K562 (cell line): Measurements from ENCODE around the gene KANK4. TPM values are rescaled to one million over a fixed set of nuclear protein-coding genes. Genes with fewer than 3 reads are reported as not detected.

Source experiments
- ATAC-seq: fragments of 200-7000 bp; cut with Tn5 transposase; 3 replicates; pipeline ENCODE4 v1.9.1; 2020; ENCODE audit warnings: moderate library complexity
- BruUV-seq: library from RNA; stranded (reverse); fragments of 400-500 nt; replicated peaks from 2 replicates; lab custom pipeline; 2021; lab: Mats Ljungman, UMichigan
- CTCF ChIA-PET: fragments of 300-600 bp; formaldehyde crosslinking; extraction: SDS; loops from one replicate; lab custom pipeline; 2021; ENCODE audit warnings: low intra/inter-chr PET ratio; lab: Yijun Ruan, JAX
- POLR2A ChIA-PET: fragments of 300-600, 350-650 bp; sonication (Branson Sonifier 250); formaldehyde crosslinking; extraction: SDS; loops from one replicate; lab custom pipeline; 2021; ENCODE audit warnings: antibody characterized with exemption, inconsistent platforms; lab: Yijun Ruan, JAX
- DNase-seq, 4 experiments: peaks; one replicate each; pipeline versions ENCODE4 v3.0.0 to v3.0.0-alpha.2; 2011 to 2018; ENCODE audit warnings: low spot score in 3 of 4, mixed read lengths in 3 of 4; ENCODE audit errors: extremely low read depth in 1 of 4
- FAIRE-seq: peaks from 2 replicates; lab custom pipeline; 2011; peaks lifted over from hg19 to GRCh38; lab: Jason Lieb, UNC
- H2AFZ ChIP-seq: 2 replicates; pipeline ENCODE4 v1.6.0; 2011; ENCODE audit warnings: low read depth, low read length, control low read depth, inconsistent platforms
- H3K27ac ChIP-seq: fragments of 200-600 bp; 3 replicates; pipeline ENCODE4 v1.8.0; 2011; ENCODE audit warnings: low read depth, mild to moderate bottlenecking, control low read depth, inconsistent platforms, low read length, moderate library complexity, mixed read lengths; ENCODE audit errors: extremely low read depth
- H3K27me3 ChIP-seq, 2 experiments: fragments of 300-600 bp in 1 of 2; 2 replicates in 1 of 2; 3 replicates in 1 of 2; pipeline versions ENCODE4 v1.6.0 to v1.8.0; 2011; ENCODE audit warnings: inconsistent platforms in 2 of 2, low read length in 2 of 2, mild to moderate bottlenecking in 1 of 2, mixed read lengths in 1 of 2, moderate library complexity in 1 of 2; ENCODE audit not compliant: control insufficient read depth in 2 of 2, insufficient read depth in 2 of 2
- H3K36me3 ChIP-seq: fragments of 300-600 bp; 3 replicates; pipeline ENCODE4 v1.8.0; 2011; ENCODE audit warnings: mild to moderate bottlenecking, low read length, inconsistent platforms; ENCODE audit not compliant: control insufficient read depth, insufficient read depth
- H3K4me1 ChIP-seq, 2 experiments: fragments of 200-600 bp in 1 of 2; replicated peaks in 1 of 2; 2 replicates in 1 of 2; 3 replicates in 1 of 2; pipeline versions ENCODE4 v1.5.1 to v1.8.0; 2011; ENCODE audit warnings: inconsistent platforms in 2 of 2, low read length in 2 of 2, mild to moderate bottlenecking in 1 of 2, mixed read lengths in 1 of 2, moderate library complexity in 1 of 2; ENCODE audit not compliant: control insufficient read depth in 2 of 2, insufficient read depth in 2 of 2
- H3K4me2 ChIP-seq: 2 replicates; pipeline ENCODE4 v1.6.1; 2011; ENCODE audit warnings: low read length, control low read depth, inconsistent platforms, mixed read lengths; ENCODE audit not compliant: insufficient read depth
- H3K4me3 ChIP-seq: fragments of 200-600 bp; sonication (generic), shearing (Covaris generic); 2 replicates; pipeline ENCODE4 v1.5.1; 2016; ENCODE audit warnings: control low read depth, inconsistent platforms
- H3K79me2 ChIP-seq: fragments of 200-600 bp; 3 replicates; pipeline ENCODE4 v1.8.0; 2011; ENCODE audit warnings: low read length, inconsistent platforms; ENCODE audit not compliant: control insufficient read depth, insufficient read depth
- H3K9ac ChIP-seq, 2 experiments: 2 replicates each; pipeline versions ENCODE4 v1.6.0 to v1.6.1; 2011; ENCODE audit warnings: low read depth in 2 of 2, low read length in 2 of 2, control low read depth in 1 of 2, inconsistent platforms in 1 of 2, mild to moderate bottlenecking in 1 of 2, mixed read lengths in 1 of 2; ENCODE audit not compliant: insufficient read depth in 1 of 2
- H3K9me1 ChIP-seq: one replicate; pipeline ENCODE4 v1.6.0; 2011; ENCODE audit warnings: inconsistent platforms, mild to moderate bottlenecking, low read length, moderate library complexity; ENCODE audit not compliant: control insufficient read depth, insufficient read depth
- H3K9me3 ChIP-seq: replicated peaks from 2 replicates; pipeline ENCODE4 v1.5.1; 2011; ENCODE audit warnings: low read depth, low read length, inconsistent platforms; ENCODE audit not compliant: control insufficient read depth, insufficient read depth
- H4K20me1 ChIP-seq: replicated peaks from 2 replicates; pipeline ENCODE4 v1.6.1; 2011; ENCODE audit warnings: low read length, inconsistent platforms, mixed read lengths; ENCODE audit not compliant: control insufficient read depth, insufficient read depth
- ADNP ChIP-seq: fragments of 200-800 bp; sonication (Bioruptor generic); IDR thresholded peaks from 2 replicates; pipeline ENCODE4 v1.6.1; 2016; ENCODE audit warnings: missing genetic modification characterization, missing compliant biosample characterization
- CREM ChIP-seq: IDR thresholded peaks from 2 replicates; pipeline ENCODE4 v1.6.1; 2014; ENCODE audit warnings: antibody characterized with exemption, low read depth
- EP400 ChIP-seq: fragments of 450-650 bp; IDR thresholded peaks from 2 replicates; pipeline ENCODE4 v1.6.1; 2017; ENCODE audit warnings: antibody characterized with exemption, mild to moderate bottlenecking, moderate library complexity
- GATAD2A ChIP-seq: fragments of 450-650 bp; IDR thresholded peaks from 2 replicates; pipeline ENCODE4 v1.6.1; 2017
- HNRNPK ChIP-seq: fragments of 200-400 bp; formaldehyde crosslinking; IDR thresholded peaks from one replicate; pipeline ENCODE4 v1.6.1; 2018; ENCODE audit warnings: mild to moderate bottlenecking, low read depth, low read length; ENCODE audit not compliant: poor library complexity, severe bottlenecking
- HNRNPL ChIP-seq: fragments of 200-400 bp; formaldehyde crosslinking; IDR thresholded peaks from 2 replicates; pipeline ENCODE4 v1.6.1; 2017; ENCODE audit warnings: low read depth, mild to moderate bottlenecking, low read length
- KHSRP ChIP-seq: fragments of 450-650 bp; IDR thresholded peaks from 2 replicates; pipeline ENCODE4 v1.6.1; 2017
- MAFG ChIP-seq: fragments of 450-650 bp; conservative IDR thresholded peaks from 2 replicates; pipeline ENCODE4 v1.6.1; 2016; ENCODE audit warnings: missing genetic modification characterization, missing compliant biosample characterization
- MECOM ChIP-seq: fragments of 250-450 bp; sonication (Bioruptor Pico); IDR thresholded peaks from 2 replicates; pipeline ENCODE4 v1.8.0; 2022; ENCODE audit warnings: inconsistent platforms
- MXI1 ChIP-seq: IDR thresholded peaks from 2 replicates; pipeline ENCODE4 v1.6.1; 2011; ENCODE audit warnings: low read depth, mild to moderate bottlenecking, improper control_type of control experiment, low read length
- RB1 ChIP-seq: fragments of 450-650 bp; IDR thresholded peaks from 2 replicates; pipeline ENCODE4 v1.6.1; 2017; ENCODE audit warnings: low read depth, mild to moderate bottlenecking
- RBM39 ChIP-seq: fragments of 200-400 bp; formaldehyde crosslinking; optimal IDR thresholded peaks from 2 replicates; pipeline ENCODE3; 2018; ENCODE audit warnings: low read depth, low read length
- TAF7 ChIP-seq: fragments of 450-650 bp; IDR thresholded peaks from 2 replicates; pipeline ENCODE4 v1.6.1; 2016; ENCODE audit warnings: missing genetic modification characterization, missing compliant biosample characterization
- TBL1XR1 ChIP-seq, 2 experiments: IDR thresholded peaks; 2 replicates each; pipeline ENCODE4 v1.6.1; 2012; ENCODE audit warnings: improper control_type of control experiment in 2 of 2, low read length in 2 of 2, mild to moderate bottlenecking in 1 of 2
- ZNF830 ChIP-seq: fragments of 250-450 bp; sonication (Bioruptor Pico); IDR thresholded peaks from 2 replicates; pipeline ENCODE4 v1.5.0; 2021; ENCODE audit warnings: mild to moderate bottlenecking
- WGBS: fragments of 100-300 bp; shearing (Covaris generic); methylation state at CpG from one replicate; pipeline ENCODE4 v1.1.6; 2016; ENCODE audit warnings: low coverage, mixed read lengths; ENCODE audit not compliant: insufficient coverage; ENCODE audit errors: missing lambda C conversion rate; 5-methylcytosine and 5-hydroxymethylcytosine counted together
- in situ Hi-C: fragments of 300-500 bp; cut with MboI; formaldehyde crosslinking; loops from 4 replicates; pipeline ENCODE4 v1.15.0; 2018; ENCODE audit warnings: inconsistent platforms, mixed read lengths
- intact Hi-C: fragments of 100-400 bp; cut with micrococcal nuclease; formaldehyde crosslinking; loops from 2 replicates; pipeline ENCODE4 v1.14.2; 2022
- polyA plus RNA-seq, 8 experiments: library from polyadenylated mRNA; depleted of rRNA in 4 of 8; stranded (reverse) in 5 of 8; unstranded in 3 of 8; fragments of >200 nt; fragmentation: Nextera tagmentation in 2 of 8; fragmentation: Illumina TruSeq in 1 of 8; extraction: Ambion mirVana in 2 of 8; extraction: Trizol in 1 of 8; gene quantifications; 2 replicates each; pipeline versions ENCODE4 v1.2.1 to v1.2.3, GENCODE V29; 2011 to 2014; ENCODE audit warnings: inconsistent platforms in 1 of 8, missing spikeins in 1 of 8
- total RNA-seq, 7 experiments: library from RNA; depleted of rRNA in 6 of 7; stranded (reverse); fragments of >200 nt in 6 of 7; fragmentation: Illumina TruSeq in 2 of 7; extraction: Trizol in 2 of 7; gene quantifications; 2 replicates each; pipeline versions ENCODE4 v1.2.1 to v1.2.3, GENCODE V29; 2011 to 2021; ENCODE audit warnings: low replicate concordance in 1 of 7
- TF ChIP-seq, protein P1 (sequence below): fragments of 150-350 bp; conservative IDR thresholded peaks from 2 replicates; pipeline ENCODE4 v1.6.1; 2014; ENCODE audit warnings: low read length

Gene KANK4
- total and polyA plus RNA-seq, 9 of the 15 experiments (the other 6 are each of a cell fraction or from before 2014, with no cell fraction given) = not detected

DNA sequence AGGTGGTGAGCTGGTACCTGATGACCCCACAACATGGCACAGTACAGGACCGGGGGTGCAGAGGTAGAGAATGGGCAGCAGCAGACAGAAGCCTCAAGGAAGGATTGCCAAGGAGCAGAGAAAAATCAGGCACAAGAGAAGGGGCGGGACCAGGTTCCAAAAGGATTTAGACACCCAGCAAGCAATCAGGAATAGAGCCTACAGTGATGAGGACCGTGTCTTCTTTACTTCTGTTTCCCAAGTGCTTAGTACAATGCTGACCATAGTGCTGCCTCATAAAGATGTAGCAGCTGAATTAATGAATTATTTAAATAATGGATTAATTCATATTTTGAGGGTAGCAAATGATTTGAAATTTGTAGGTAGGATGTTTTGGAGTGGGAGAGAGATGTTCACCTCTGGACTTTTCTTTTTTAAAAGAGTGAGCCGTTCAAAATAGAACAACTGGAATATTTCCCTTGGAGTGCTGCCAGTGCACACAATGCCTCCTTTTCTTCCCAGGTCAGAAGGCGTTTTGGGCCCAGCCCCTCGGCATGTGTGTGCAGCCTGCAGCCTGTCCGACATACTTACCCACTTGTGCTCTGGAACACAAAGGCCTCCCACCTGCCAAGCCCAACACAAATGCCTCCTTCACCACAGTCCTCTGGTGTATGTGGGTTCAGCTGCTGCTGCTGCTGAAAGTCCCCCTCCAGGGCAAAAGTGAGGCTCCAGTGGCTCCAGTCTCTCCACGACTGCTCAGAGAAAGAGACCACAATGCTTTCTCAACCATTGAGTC, 19.6 kb downstream of the KANK4 start:
- no peak overlapping the region for H2AFZ ChIP-seq
- POLR2A ChIA-PET = interaction anchor here (0.8 kb wide), 1 partner anchor 8 kb away, joined by 4 read pairs; no protein-coding TSS in a partner anchor

More for the DNA sequence above, 19.6 kb downstream of the KANK4 start:
- intact Hi-C loops = no loop called here
- Histone ChIP-seq H4K20me1 (no peaks in the 10 kb centered on the region), H3K27me3 (peaks cover 11 to 41% of the 10 kb centered on the region in 2 experiments; a peak in 4 of 5 replicates), H3K9me3 (no peaks in the 10 kb centered on the region), H3K27ac (no peak overlapping the region), H3K9me1 (no peaks in the 10 kb centered on the region), H3K4me1 (no peaks in the 10 kb centered on the region), H3K36me3 (no peaks in the 10 kb centered on the region), H3K4me3 (no peak overlapping the region), H3K79me2 (no peaks in the 10 kb centered on the region), H3K4me2 (no peak overlapping the region), H3K9ac (no peak overlapping the region)
- CTCF ChIA-PET = no interaction called here
- FAIRE-seq = no peak
- 0% methylated on average over 8 of the region's 8 CpGs for WGBS
- no TSS peak for BruUV-seq
- TF ChIP-seq RBM39 = no peak
- no peak for TF ChIP-seq MXI1
- no peak for TF ChIP-seq GATAD2A
- no peak for TF ChIP-seq HNRNPL
- TF ChIP-seq RB1 = no peak
- no peak for TF ChIP-seq TAF7
- TF ChIP-seq, protein P1, sequence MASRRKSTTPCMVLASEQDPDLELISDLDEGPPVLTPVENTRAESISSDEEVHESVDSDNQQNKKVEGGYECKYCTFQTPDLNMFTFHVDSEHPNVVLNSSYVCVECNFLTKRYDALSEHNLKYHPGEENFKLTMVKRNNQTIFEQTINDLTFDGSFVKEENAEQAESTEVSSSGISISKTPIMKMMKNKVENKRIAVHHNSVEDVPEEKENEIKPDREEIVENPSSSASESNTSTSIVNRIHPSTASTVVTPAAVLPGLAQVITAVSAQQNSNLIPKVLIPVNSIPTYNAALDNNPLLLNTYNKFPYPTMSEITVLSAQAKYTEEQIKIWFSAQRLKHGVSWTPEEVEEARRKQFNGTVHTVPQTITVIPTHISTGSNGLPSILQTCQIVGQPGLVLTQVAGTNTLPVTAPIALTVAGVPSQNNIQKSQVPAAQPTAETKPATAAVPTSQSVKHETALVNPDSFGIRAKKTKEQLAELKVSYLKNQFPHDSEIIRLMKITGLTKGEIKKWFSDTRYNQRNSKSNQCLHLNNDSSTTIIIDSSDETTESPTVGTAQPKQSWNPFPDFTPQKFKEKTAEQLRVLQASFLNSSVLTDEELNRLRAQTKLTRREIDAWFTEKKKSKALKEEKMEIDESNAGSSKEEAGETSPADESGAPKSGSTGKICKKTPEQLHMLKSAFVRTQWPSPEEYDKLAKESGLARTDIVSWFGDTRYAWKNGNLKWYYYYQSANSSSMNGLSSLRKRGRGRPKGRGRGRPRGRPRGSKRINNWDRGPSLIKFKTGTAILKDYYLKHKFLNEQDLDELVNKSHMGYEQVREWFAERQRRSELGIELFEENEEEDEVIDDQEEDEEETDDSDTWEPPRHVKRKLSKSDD = no peak
- TF ChIP-seq MECOM (CRISPR knock-in tag) = no peak
- TF ChIP-seq HNRNPK = no peak
- TF ChIP-seq EP400 = no peak
- no peak for TF ChIP-seq MAFG (tag)
- TF ChIP-seq TBL1XR1 (IDR thresholded peaks at IDR 0.05; ENCODE audit: low read length in 2 of 2) = no peak
- TF ChIP-seq ADNP = no peak
- no peak for TF ChIP-seq KHSRP
- TF ChIP-seq ZNF830 (CRISPR knock-in tag) = no peak
- no peak for TF ChIP-seq CREM
- no peak for DNase-seq
- no peak for ATAC-seq
- in situ Hi-C loops = no loop called here
